T-helper 2 cell treated with Interferon-gamma antibody and Interleukin-4, amounts not matched to agents 100 ng/mL and 5 ng/mL, for 36 hours (primary cell): ENCODE results near the gene TUBGCP2. TPM values are rescaled to one million over a fixed set of nuclear protein-coding genes. Genes with fewer than 3 reads are reported as not detected.

Experiments
- intact Hi-C: fragments of 100-400 bp; cut with micrococcal nuclease; formaldehyde crosslinking; loops from one replicate; pipeline ENCODE4 v1.15.1; 2023
- total RNA-seq: library from RNA; stranded (reverse); gene quantifications from 2 replicates; pipeline ENCODE4 v1.2.3, GENCODE V29; 2022

The TUBGCP2 gene
- total RNA-seq, 1 donor from 2014 or later, result 61.5 TPM

DNA sequence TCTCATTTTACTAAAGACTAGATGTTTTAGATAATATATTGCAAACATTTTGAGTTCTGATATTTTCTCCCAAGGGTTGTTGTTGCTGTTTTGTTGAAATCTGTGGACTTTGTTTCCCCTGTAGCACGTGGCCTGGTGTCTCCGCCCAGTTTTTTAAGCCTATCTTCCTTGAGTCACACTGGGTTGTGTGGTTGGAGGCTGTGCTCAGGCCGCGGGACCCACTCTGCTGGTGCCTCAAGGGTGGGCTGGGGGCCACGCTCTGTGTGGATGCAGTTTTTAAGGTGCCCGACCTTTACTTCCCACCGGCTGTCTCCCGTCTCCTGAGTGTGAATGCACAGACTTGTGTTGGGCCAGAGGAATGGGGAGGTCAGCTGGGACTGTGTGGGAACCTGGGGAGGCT lies 34.3 kb upstream of the TUBGCP2 start:
- intact Hi-C loops, result no loop called here

DNA sequence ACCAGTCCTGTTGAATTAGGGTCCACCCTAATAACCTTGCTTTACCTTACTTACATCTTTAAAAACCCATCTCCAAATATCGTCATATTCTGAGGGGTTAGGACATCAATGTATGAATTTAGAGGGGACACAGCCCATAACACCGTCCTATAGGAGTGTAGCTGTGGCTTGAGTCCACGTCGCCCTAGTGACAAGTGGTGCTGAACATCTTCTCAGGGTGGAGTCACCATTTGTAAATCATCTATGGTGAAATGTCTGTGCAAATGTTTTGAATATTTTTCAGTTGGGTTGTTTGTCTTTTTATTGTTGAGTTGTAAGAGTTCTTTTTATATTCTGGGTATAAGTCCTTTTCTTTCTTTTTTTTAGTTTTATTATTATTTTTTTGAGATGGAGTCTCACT lies 33.3 kb upstream of the TUBGCP2 start:
- intact Hi-C loops, result no loop called here

DNA sequence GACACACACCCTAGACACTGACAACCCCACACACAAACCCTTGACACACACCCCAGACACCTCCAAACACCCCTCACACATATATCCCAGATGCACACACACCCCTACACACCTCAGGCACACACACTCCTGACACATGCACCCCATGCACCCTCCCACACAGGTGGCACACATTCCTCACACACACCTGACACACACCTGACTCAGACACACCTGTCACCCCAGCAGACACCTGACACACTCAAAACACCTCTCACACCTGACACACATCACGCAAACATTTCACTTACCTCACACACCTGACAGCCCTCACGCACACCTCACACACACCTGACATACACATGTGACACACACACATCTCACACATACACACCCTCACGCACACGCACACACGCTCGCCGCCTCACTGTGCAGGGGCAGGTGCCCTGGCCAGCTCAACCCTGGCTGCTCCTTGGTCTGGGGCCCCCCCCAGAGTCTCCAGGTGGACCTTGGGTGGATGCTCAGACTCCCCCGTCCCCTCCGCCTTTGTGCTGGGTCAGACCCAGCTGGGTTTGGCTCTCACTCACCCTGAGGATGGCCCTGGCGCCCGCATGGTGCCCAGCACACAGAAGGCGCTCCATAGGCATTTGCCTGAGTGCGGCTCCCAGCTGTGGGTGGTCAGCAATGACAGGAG lies 31.2 kb upstream of the TUBGCP2 start:
- intact Hi-C loops, result no loop called here

DNA sequence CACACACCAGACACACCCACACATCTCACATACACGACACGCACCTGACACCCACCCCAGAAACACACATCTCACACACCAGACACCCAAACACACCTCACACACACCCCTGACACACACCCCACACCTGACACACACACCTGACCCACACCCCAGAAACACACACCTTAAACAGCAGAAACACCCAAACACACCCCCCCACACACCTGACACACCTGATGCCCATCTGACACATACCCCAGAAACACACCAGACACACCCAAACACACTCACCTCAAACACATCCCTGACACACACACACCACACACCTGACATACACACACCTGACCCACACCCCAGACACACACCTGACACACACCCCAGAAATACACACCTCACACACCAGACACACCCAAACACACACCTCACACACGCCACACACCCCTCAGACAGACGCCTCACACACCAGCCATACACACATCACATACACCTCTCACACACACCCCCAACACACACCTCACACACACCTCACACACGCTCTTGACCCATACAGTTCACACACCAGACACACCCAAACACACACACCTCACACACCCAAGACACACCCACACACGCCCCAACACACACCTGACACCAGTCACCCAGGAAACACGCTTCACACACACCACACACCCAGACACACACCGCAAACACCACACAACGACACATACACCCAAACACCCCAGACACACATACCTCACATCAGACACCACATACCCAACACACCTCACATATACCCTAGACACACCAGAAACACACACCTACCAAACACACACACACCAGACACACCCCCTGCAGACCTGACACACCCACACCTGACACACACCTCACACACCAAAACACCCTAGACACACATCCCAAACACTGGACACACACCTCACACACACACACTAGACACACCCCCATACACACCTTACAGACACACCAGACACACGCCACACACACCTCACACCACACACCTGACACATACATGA lies 29.7 kb upstream of the TUBGCP2 start:
- intact Hi-C loops, result no loop called here

DNA sequence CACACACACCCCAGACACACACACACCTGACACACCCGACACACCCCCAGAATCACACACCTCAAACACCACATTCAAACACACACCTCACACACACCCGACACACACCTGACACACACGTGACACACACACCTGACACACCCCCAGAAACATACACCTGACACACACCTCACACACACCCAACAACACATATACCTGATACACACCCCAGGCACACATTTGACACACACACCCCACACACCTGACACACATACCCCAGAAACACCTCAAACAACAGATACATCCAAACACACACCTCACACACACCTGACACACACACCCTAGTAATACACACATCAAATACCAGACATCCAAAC lies 28.7 kb upstream of the TUBGCP2 start:
- intact Hi-C loops, result no loop called here

DNA sequence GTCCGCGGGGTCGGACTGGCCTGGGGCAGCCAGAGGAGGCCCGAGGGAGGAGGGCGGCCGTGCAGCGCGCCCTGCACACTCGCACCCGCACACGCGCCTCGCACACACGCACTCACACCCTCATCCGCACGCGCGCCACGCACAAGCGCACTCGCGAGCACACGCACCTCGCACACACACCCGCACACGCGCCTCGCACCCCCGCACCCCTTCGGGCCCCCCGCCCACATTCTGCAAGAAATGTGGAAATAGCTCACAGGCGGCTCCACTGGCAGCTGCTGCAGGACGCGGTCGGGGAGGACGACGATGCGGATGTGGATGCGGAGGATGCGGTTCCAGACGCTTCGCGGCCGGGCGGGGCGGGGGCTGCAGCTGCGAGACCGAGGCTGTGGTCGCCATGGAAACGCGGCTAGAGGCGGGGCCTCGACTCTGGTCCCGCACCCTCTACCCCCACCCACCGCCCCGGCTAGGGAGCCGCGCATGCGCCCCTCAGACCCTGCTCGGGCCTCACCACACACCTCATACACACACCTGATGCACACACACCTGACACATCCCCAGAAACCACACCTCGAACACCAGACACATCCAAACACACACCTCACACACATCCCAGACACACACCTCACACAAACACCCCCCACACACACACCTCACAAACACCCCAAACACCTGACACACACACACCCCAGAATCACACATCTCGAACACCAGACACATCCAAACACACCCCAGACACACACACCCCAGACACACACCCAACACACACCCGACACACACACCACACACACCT lies 28.1 kb upstream of the TUBGCP2 start, which contains the start of gene CALY:
TSS of gene CALY (minus strand) at position 320 of the 793 bp plus-strand sequence. CDS start 7,907 bp downstream, outside the sequence.
- intact Hi-C loops, result no loop called here

DNA sequence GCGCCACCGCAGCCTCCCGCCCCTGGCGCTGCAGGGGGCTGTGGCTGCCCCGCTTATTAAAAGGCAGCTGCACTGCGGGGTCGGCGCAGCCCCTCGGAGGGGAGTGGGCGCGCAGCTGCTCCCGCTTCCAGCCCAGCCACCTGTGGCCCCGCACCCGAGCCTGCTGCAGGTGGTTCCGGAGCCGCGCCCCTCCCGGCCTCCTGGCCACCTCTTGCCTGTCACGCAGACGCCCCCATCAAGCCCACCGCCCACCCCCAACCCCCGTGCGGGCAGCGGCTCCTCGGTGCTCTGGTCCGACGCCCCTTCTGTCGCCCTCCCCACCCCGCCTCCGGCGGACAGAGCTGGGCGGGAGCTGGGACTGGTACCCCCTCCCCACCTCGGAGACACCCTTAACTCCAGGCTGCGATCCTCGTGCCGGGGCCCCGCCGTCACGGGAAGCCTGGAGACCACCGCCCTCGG lies 27.5 kb upstream of the TUBGCP2 start:
- intact Hi-C loops, result no loop called here

DNA sequence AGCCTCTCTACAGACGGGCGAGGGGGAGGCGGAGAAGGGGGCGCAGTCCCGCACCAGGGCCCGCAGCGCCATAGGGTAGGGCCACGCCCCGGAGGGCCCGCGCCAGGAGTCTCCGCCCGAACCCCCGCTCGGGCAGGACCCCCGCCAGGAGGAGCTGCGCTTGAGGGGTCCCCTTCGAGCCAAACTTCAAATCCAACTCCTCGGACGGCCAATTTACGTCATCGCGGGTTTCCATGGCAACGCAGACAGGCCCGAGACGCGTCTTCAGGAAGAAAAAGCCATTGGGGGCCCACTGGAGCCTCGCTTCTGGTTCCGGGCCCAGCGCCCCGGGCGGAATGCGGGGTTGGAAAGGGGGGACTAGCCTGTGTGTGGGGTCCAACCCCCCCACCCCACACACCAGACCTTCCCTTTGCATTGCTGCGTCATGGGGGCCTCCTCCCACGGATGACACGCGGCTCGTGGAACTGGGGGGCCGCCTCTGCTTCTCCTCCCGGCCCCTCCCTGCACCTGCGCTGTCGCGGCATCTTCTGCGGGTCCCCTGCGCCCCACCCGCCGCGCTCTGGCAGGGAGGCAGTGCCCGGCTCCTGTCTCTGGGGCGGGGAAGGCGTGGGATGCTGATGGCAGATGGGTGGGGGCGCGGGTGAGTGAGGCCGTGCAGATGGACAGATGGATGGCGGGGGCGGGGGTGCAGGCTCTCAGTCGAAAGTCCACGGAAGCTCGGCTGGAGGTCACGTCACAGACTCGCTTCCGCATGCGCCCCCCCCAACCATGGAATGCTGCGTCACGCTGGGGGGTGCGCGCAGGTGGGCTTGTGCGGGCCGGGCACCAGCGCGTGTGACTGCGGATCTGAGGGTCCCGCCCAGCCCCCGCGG lies 26.8 kb upstream of the TUBGCP2 start:
- intact Hi-C loops, result no loop called here

DNA sequence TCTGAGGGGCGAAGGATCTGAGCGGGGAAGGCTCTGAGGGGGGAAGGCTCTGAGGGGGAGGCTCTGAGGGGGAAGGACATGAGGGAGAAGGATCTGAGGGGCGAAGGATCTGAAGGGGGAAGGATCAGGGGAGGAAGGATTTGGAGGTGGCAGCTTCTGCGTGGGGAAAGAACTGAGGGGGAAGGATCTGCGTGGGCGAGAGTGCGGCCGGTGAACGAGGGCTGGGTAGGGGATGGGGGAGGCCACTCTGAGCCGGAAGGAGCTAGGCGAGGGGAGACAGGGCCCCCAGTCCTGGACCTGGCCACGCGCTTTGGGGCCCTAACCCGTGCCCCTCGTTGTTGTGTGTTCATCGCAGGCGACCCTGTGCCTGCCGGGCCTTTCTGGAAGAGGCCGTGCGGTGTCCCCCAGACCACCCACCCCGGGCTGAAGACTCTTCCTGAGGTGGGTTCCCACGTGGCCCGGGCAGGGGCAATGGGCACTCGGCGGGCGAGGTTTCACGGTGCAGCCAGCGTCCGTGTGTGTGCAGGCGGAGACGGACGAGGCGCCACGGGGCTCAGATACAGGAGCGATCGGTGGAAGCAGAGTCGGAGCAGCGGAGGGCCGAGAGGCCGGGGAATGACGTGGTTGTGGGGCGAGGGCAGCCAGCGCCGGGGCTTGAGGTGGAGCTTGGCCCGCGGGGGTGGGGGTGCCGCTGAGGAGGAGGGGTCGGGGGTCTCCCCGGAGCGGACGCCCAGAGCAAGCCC lies 26.0 kb upstream of the TUBGCP2 start:
- intact Hi-C loops, result no loop called here

DNA sequence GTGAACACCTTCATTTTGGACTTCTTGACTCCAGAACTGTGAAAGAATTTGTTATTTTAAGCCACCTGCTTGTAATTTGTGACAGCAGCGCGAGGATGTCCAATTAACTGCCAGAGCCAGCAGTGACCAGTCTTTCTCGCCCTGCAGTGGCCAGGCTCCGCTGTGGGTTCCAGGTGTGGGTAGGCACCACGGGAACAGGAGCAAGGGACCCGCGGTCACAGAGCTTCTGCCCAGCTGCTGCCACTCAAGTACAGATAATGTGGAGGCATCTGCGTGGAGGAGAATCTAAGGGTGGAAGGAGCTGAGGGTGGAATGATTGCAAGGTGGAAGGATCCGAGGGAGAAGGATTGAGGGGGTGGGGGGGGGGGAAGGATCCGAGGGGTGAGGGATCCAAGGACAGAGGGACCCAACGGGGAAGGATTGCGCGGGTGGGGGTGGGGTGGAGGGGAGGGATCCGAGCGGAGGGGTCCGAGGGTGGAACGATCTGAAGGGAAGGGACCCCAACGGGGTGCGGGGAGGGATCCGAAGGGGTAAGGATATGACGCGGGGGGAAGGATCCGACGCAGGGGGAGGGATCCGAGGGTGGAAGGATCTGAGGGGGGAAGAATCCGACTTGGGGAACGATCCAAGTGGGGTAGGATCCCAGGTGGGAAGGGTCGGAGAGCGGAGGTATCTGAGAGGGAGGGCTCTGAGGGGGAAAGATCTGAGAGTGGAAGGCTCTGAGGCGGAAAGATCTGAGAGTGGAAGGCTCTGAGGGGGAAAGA lies 24.4 kb upstream of the TUBGCP2 start:
- intact Hi-C loops, result no loop called here

DNA sequence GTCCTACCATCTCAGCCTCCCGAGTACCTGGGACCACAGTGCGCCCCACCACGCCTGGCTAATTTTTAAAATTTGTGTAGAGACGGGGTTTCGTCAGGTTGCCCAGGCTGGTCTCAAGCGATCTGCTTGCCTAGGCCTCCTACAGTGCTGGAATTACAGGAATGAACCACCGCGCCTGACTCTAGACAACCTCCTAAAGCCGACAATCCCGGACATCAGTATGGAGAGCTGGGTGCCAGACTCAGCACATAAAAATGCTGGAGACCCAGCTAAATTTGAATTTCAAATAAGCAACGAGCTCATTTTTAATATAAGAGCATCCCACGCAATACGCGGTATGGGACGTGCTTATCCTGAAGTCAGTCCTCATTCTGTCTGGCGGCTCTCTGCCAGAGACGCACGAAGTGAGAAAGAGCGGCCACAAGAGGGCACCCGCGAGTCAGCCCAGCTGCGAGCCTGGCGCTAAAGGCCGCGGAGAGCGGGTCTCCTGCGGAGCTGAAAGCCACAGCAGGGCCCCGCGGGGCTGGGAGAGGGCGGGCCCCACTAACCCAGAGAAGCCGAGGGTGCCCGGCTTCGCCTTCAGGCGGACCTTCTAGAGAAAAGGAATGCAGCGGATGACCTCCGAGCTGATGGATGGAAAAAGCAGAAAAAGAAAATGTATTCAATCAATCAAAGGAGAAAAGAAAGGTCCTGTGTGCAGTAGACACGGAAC lies 21.0 kb upstream of the TUBGCP2 start:
- intact Hi-C loops, result loop anchor here (2.0 kb wide), 3 partner anchors 21 to 191 kb away; partner anchors contain the start of genes TUBGCP2 and ZNF511

DNA sequence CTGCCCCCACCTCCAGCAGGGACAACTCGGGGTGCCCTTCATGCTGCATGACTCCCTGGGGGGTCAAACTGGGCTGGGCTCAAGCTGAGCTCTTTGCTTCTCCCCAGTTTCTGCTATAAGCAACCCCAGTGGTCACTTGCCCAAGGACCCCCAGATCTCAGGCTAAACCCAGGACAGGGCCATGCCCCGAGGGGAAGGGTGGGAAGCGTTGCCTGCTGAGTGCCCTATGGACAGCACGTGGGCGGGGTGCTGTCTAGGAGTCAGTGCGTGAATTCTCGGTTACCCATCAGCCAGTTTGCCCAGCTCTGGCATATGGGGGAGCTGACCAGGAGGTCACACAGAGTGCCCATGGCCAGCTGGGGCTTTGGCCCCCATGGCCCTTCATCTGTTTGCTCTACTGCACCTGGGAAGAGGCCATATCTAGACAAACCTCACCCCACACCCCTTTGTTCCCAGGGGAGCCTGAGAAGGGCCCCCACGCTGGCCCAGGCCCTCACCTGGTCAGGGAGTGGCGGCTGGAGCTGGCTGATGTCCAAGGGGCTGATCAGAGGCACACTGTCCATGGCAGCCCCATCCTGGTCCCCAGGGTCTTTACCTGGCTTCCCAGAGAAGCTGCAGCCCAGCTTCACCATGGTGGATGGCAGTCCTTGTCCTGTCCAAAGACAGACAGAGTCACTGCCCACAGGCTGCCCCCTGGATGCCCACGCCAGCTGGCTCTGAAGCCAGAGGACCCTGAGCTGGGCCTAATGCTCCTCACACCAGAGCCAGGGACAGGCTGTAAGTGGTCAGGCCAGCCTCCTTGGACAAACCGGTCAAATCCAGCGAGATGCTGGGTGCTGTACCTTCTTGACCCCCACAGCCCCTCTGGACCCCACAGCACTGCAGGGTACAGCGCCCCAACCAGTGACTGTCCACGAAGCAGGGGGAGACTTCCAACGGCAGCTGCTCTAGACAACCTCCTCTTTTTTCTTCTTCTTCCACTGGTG lies 20.0 kb upstream of the TUBGCP2 start:
- intact Hi-C loops, result loop anchor here (2.0 kb wide), 3 partner anchors 20 to 192 kb away; partner anchors contain the start of genes TUBGCP2 and ZNF511

DNA sequence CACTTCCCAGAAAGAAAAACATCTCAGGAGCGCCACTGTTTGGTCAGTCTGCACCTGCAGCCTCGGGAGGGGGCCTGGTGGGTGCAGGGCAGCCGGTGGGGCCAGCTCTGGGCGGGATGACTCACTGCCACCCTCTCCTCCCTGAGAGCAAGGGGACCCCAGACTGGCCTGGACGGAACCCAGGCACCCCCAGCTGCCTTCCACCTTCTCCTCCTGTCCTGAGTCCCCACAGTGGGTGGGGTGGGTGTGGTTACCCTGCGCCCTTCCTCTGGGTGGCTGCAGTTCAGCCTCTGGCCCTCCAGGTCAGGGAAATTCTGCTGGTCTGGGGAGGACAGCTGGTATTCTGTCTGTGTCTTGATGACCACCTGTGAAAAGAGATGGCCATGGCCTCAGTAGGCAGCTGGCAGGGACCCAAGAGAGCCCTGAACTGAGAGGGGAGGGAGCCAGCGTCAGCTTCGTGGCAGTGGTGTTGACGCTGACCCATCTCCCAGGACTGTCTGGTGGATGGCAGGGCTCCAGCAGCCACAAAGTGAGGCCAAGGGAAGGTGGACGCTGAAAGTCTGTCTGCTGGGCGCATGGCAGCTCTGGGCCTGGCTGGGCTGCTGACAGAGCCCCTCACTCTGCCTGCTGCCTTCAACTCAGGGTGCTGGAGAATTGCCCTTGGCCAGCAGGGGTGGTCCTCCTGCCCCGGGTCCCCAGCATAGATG lies 19.1 kb upstream of the TUBGCP2 start:
- intact Hi-C loops, result loop anchor here (2.0 kb wide), 3 partner anchors 19 to 193 kb away; partner anchors contain the start of genes TUBGCP2 and ZNF511

DNA sequence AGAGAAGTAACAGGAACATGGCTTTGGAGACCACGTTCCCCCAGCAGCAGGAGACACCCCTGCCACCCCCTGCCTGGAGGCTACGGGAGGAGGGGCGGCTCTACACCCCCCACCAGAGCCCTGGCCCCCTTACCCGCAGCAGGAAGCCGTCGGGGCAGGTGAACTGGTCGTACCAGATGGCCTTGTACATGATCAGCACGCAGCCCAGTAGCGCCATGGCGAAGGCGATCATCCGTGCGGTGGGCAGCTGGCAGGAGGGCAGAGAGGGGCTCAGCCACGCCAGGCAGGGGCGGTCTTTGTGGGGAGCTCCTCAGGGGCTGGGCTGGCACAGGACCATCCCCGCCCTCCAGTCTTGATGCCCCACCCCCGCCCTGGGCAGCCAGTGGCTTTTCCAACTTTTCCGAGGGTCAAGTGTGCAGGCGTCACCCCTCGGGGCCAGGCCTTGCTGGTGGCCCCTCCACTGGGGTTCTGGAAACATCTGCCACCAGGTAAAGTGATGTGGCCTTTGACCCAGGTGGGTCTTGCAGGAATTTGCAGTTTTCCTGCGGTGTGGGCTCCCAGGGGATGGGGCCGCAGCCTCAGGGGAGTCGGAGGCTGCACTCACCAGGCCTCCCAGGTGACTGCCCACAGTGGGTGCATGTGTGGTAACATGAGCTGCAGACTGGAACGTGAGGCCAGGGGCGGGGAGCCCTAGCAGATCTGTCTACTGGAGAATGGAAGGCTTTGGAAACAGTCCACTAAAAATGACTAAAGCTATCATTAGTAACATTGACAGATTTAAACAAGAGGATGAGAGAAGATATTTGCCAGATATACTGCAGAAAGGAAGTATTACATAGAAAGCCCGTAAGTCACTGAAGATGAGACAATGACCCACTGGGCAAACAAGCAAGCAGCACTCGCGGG lies 18.3 kb upstream of the TUBGCP2 start:
- intact Hi-C loops, result no loop called here

DNA sequence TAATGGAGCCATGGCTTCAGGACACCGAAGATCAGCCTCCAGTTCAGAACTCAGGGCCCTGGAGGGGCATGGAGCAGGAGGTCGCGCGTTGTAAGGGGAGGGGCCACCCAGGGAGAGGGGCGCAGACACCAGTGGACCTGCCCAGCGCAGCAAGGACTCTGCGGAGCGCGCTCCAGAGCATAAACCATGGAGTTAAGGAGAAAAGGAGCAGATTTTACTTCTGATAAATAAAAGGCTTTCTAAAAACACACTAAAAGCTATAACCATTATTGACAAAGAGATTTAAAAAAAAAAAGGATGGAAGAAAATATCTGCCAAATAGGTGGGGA lies 17.5 kb upstream of the TUBGCP2 start:
- intact Hi-C loops, result no loop called here
